LNCAP (cell line): ENCODE measurements around the gene ATP2A1.

ENCODE experiments used
- CTCF ChIP-seq: fragments of 450-650 bp; IDR thresholded peaks from 2 replicates; pipeline ENCODE4 v1.5.1; 2017; ENCODE audit warnings: mild to moderate bottlenecking

The ATP2A1 gene

DNA sequence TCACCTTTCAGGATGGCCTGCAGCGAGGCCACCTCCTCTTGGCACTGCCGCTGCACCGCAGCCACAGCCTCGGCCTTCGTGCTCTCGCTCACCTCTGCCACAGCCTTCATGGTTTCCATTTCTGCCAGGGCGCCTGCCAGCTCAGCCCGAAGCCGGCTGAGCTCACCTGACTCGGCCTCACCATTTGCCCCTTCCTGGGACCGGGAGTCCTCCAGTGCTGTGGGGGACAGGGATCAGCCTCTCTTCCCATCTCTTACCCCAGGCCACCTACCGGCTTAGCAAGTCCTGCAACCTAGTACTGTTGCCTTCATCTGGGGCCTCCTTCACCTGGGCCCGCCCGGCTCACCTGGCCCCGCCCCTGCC lies 46.1 kb downstream of the ATP2A1 start:
- TF ChIP-seq CTCF: no peak

DNA sequence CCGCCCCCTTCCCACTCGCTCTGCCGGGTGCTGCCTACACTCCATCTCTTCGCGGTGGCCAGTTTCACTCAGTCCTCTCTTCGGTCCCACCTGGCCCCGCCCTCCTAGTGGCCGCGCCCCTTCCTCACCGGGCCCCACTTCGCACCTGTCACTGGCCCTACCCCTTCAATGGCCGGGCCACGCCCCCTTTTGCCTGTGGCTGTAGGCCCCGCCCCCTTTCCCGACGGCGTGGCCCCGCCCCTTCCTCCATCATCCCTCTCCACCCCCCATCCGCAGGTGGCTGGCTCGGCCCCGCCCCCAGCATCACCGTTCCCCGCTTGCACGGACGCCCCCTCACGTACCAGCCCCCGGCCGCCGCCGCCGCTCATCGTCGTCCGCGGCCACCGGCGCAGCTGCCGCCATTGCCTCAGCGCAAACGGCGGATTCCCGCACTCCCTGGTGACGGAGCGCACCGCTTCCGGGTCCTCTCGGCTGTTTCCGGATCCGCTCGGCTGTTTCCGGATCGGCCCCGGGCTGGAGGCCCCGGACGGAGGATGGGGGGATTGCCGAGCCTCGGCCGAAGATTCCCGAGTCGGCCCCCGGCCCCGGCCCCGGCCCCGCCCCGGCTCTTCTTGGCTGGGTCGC lies 46.6 kb downstream of the ATP2A1 start, which contains the start of gene RABEP2:
Gene RABEP2 (minus strand): TSS at position 477 of the 624 bp plus-strand sequence. CDS start 75 bp downstream, at position 402.
- TF ChIP-seq CTCF: no peak

DNA sequence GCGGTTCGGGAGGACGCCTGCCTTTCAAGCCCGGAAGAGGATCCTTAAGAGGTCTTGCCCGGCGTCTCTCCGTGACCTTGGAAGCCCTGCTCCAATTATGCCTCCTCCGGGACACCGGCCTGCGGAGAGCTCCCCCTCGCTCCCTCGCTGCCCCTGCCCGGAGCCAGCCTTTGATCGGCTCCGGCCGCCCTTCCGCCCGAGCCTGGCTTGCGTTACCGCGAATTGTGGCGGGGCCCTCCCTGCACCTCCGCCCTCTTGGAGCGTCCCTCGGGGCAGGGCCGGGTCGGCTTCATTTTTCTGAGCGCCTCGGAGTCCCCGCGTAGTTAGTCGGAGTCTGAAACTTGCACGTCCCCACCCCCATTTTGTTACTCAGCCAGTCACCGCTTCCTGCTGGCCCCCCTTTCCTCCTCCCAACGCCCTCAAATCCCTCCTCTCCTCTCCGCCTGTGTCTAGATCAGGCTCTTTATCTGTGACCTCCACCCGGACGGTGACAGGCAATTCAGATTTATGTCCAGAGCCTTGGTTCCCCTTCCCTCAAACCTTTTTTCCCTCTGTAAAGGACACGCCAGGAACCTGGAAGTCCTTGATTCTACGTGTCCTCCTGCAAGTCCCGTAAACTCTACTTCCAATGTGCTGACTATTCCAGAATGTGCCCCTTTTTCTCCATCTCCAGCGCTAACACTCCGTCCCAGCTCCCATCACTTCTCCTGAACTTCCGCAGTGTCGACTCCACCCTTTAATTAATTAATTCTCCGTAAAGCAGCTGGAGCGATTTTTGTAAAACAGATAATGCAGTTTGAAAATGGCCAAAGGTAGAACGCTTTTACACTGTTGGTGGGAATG lies 47.3 kb downstream of the ATP2A1 start:
- no peak for TF ChIP-seq CTCF

DNA sequence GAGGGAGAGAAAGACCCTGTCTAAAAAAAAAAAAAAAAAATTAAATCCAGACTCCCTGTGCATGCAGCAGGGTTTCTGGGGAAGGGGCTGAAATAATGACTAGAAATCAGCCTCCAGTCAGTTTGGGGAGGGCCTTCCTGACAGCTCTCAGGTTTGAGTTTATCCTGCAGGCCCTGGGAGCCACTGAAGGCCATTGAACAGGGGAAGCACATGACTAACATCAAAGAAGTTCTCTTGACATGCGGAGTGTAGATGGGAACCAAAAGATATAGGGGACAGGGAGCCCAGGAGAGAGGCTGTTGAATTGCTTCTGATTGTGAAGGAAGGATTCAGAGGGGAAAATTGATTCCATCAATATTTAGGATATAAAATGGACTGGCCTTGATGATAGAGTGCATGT lies 49.5 kb downstream of the ATP2A1 start:
- TF ChIP-seq CTCF: no peak

- no peak for TF ChIP-seq CTCF
Observed at GRCh38 chr16:28930203-28930602, 51.9 kb downstream of the ATP2A1 start.

GRCh38 chr16:28930652-28931051 lies 52.4 kb downstream of the ATP2A1 start:
- TF ChIP-seq CTCF: no peak

GRCh38 chr16:28931801-28932225 lies 53.5 kb downstream of the ATP2A1 start, which contains the start of gene CD19:
TSS of gene CD19 (plus strand) at chr16:28931971. CDS start at chr16:28932001, 30 bp downstream.
- no peak for TF ChIP-seq CTCF
